Liver (tissue), 9 donors: Measurements from ENCODE around the gene IL9R. TPM values are rescaled to one million over a fixed set of nuclear protein-coding genes. Genes with fewer than 3 reads are reported as not detected.
A peak's percentile ranks its signal among the peaks of the same experiment; 100 is the strongest.
"Not testable (repeated sequence)": the region's sequence is repeated elsewhere in the genome, so short reads cannot be mapped to it uniquely, and the experiment has no call there.

Experiments
- DNase-seq: peaks from one replicate; pipeline ENCODE4 v3.0.0-alpha.2; 2017; ENCODE audit warnings: low spot score
- H3K27ac ChIP-seq, 2 donors: one replicate each; pipeline ENCODE4 v1.7.0; 2013; ENCODE audit warnings: inconsistent platforms in 2 of 2, low read length in 2 of 2, control low read depth in 1 of 2, low read depth in 1 of 2, mild to moderate bottlenecking in 1 of 2
- H3K27me3 ChIP-seq, 4 donors: one replicate each; pipeline versions ENCODE4 v1.6.1 to v1.7.0; 2013; ENCODE audit warnings: low read length in 3 of 4, inconsistent platforms in 1 of 4, mild to moderate bottlenecking in 1 of 4, moderate library complexity in 1 of 4; ENCODE audit not compliant: control insufficient read depth in 4 of 4, insufficient read depth in 4 of 4
- H3K36me3 ChIP-seq, 4 donors: one replicate each; pipeline versions ENCODE4 v1.6.1 to v1.7.0; 2013; ENCODE audit warnings: low read length in 3 of 4, mild to moderate bottlenecking in 3 of 4, low read depth in 1 of 4, moderate library complexity in 1 of 4; ENCODE audit not compliant: control insufficient read depth in 4 of 4, insufficient read depth in 3 of 4
- H3K4me1 ChIP-seq, 4 donors: one replicate each; pipeline versions ENCODE4 v1.6.1 to v1.7.0; 2013; ENCODE audit warnings: low read length in 3 of 4, mild to moderate bottlenecking in 3 of 4, moderate library complexity in 1 of 4; ENCODE audit not compliant: control insufficient read depth in 4 of 4, insufficient read depth in 4 of 4
- H3K4me3 ChIP-seq, 3 donors: one replicate each; pipeline versions ENCODE4 v1.6.1 to v1.7.0; 2013; ENCODE audit warnings: low read length in 3 of 3, control low read depth in 1 of 3, low read depth in 1 of 3, mild to moderate bottlenecking in 1 of 3
- H3K9ac ChIP-seq, 2 donors: one replicate each; pipeline ENCODE4 v1.7.0; 2013; ENCODE audit warnings: low read length in 2 of 2, mild to moderate bottlenecking in 2 of 2, moderate library complexity in 2 of 2, control low read depth in 1 of 2, low read depth in 1 of 2
- H3K9me3 ChIP-seq, 4 donors: one replicate each; pipeline versions ENCODE4 v1.6.1 to v1.7.0; 2013; ENCODE audit warnings: low read length in 3 of 4; ENCODE audit not compliant: control insufficient read depth in 4 of 4
- NR2F2 ChIP-seq: IDR thresholded peaks from 2 replicates; pipeline ENCODE4 v1.6.1; 2016; ENCODE audit warnings: antibody characterized with exemption
- WGBS: extraction: QIAGEN DNeasy Blood & Tissue Kit; methylation state at CpG from one replicate; pipeline ENCODE4 v1.1.7; 2013; 5-methylcytosine and 5-hydroxymethylcytosine counted together
- polyA plus RNA-seq, 2 donors: library from polyadenylated mRNA; stranded (reverse) in 1 of 2; unstranded in 1 of 2; fragments of 200-250 nt in 1 of 2; fragments of >200 nt in 1 of 2; fragmentation: Nextera tagmentation in 1 of 2; extraction: Ambion mirVana in 1 of 2; gene quantifications; one replicate each; pipeline versions ENCODE4 v1.2.1 to v1.2.3, GENCODE V29; 2013 to 2015
- total RNA-seq, 2 donors: library from RNA; depleted of rRNA; stranded (reverse); fragments of >200 nt; gene quantifications; one replicate each; pipeline ENCODE4 v1.2.3, GENCODE V29; 2014
- TF ChIP-seq, protein P1 (sequence below): IDR thresholded peaks from 2 replicates; pipeline ENCODE4 v1.6.1; 2016; ENCODE audit warnings: antibody characterized with exemption
- donor health status: healthy.
- donor health status: healthy.
- donor health status: healthy.
- donor health status: healthy.
- donor health status: healthy.

The IL9R gene
- total and polyA plus RNA-seq, 4 donors, result 0.05 to 0.08 (median 0.07) TPM; not detected in 1

GRCh38 chrX:156029707-156030442 lies 32.4 kb downstream of the IL9R start:
- H3K4me1 ChIP-seq, result not testable (repeated sequence)
- 64% methylated on average over 7 of the region's 9 CpGs for WGBS

GRCh38 chrX:156030474-156030873 lies 33.0 kb downstream of the IL9R start:
- TF ChIP-seq NR2F2, result peak; percentile 41
- TF ChIP-seq, protein P1, sequence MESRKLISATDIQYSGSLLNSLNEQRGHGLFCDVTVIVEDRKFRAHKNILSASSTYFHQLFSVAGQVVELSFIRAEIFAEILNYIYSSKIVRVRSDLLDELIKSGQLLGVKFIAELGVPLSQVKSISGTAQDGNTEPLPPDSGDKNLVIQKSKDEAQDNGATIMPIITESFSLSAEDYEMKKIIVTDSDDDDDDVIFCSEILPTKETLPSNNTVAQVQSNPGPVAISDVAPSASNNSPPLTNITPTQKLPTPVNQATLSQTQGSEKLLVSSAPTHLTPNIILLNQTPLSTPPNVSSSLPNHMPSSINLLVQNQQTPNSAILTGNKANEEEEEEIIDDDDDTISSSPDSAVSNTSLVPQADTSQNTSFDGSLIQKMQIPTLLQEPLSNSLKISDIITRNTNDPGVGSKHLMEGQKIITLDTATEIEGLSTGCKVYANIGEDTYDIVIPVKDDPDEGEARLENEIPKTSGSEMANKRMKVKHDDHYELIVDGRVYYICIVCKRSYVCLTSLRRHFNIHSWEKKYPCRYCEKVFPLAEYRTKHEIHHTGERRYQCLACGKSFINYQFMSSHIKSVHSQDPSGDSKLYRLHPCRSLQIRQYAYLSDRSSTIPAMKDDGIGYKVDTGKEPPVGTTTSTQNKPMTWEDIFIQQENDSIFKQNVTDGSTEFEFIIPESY, result peak; percentile 72
- H3K4me1 ChIP-seq, H3K36me3 ChIP-seq, H3K9me3 ChIP-seq, H3K9ac ChIP-seq, DNase-seq, H3K27me3 ChIP-seq, H3K27ac ChIP-seq, H3K4me3 ChIP-seq: not testable (repeated sequence)

More at GRCh38 chrX:156029707-156030442, 32.4 kb downstream of the IL9R start:
- H3K27ac ChIP-seq, DNase-seq, H3K36me3 ChIP-seq, H3K27me3 ChIP-seq, H3K4me3 ChIP-seq, H3K9me3 ChIP-seq, H3K9ac ChIP-seq: not testable (repeated sequence)
- TF ChIP-seq NR2F2, result peak; percentile 53

Other genes starting within 250 kb of the IL9R start
- 10 to 100 TPM; 22.4 to 28.8 TPM for gene VAMP7, start 116.4 kb upstream of the IL9R start, total RNA-seq
- 10 to 100 TPM; 18.3 to 23.4 TPM for gene VAMP7, start 116.4 kb upstream of the IL9R start, polyA plus RNA-seq